Ascending aorta (tissue), 2 donors: ENCODE results near the gene KRT78. TPM values are rescaled to one million over a fixed set of nuclear protein-coding genes. Genes with fewer than 3 reads are reported as not detected.
A peak's percentile ranks its signal among the peaks of the same experiment; 100 is the strongest.

Experiments
- DNase-seq, 2 donors: peaks; one replicate each; pipeline ENCODE4 v3.0.0-alpha.2; 2019; ENCODE audit warnings: low spot score in 2 of 2
- H3K27ac ChIP-seq, 2 donors: fragments of 200-600 bp; sonication (generic); one replicate each; pipeline ENCODE4 v1.5.1; 2016 to 2017; ENCODE audit warnings: mild to moderate bottlenecking in 1 of 2
- H3K27me3 ChIP-seq: fragments of 200-600 bp; sonication (generic); one replicate; pipeline ENCODE4 v1.5.1; 2017
- H3K36me3 ChIP-seq, 2 donors: fragments of 200-600 bp; sonication (generic); one replicate each; pipeline ENCODE4 v1.5.1; 2016
- H3K4me1 ChIP-seq, 2 donors: fragments of 200-600 bp; sonication (generic); one replicate each; pipeline ENCODE4 v1.5.1; 2016 to 2017; ENCODE audit warnings: mild to moderate bottlenecking in 1 of 2
- H3K4me3 ChIP-seq, 2 donors: fragments of 200-600 bp; sonication (generic); one replicate each; pipeline ENCODE4 v1.5.1; 2016 to 2017; ENCODE audit warnings: mild to moderate bottlenecking in 1 of 2
- H3K9me3 ChIP-seq, 2 donors: fragments of 200-600 bp; sonication (generic); one replicate each; pipeline ENCODE4 v1.5.1; 2016
- CTCF ChIP-seq, 3 experiments: fragments of 200-600 bp in 2 of 3; fragments of 450-650 bp in 1 of 3; sonication (generic) in 2 of 3; IDR thresholded peaks; one replicate each; pipeline ENCODE4 v1.5.1; 2016 to 2019; ENCODE audit warnings: antibody characterized with exemption in 3 of 3, mild to moderate bottlenecking in 1 of 3, moderate library complexity in 1 of 3
- intact Hi-C: fragments of 100-400 bp; cut with DNase I; formaldehyde crosslinking; loops from one replicate; pipeline ENCODE4 v1.15.1; 2023
- total RNA-seq: library from RNA; depleted of rRNA; stranded (reverse); fragments of >200 nt; gene quantifications from one replicate; pipeline ENCODE4 v1.1.0, GENCODE V29; 2016

Gene KRT78
- total RNA-seq, 1 donor from 2014 or later = not detected

GRCh38 chr12:52821826-52822660, 26.8 kb downstream of the KRT78 start:
- Histone ChIP-seq H3K27ac (peak overlapping the region in 1 of 2 donors; percentile 18), H3K36me3 (no peaks in the 10 kb centered on the region), H3K27me3 (no peaks in the 10 kb centered on the region), H3K9me3 (no peaks in the 10 kb centered on the region), H3K4me1 (peaks cover 0 to 3% of the 10 kb centered on the region in 2 donors), H3K4me3 (no peak overlapping the region)
- intact Hi-C loops = no loop called here
- no peak for TF ChIP-seq CTCF (IDR thresholded peaks at IDR 0.05)
- no peak for DNase-seq

- peaks cover 0 to 3% of the 10 kb centered on the region in 2 donors for H3K4me1 ChIP-seq
- no peaks in the 10 kb centered on the region for H3K27me3 ChIP-seq
- no peaks in the 10 kb centered on the region for H3K36me3 ChIP-seq
- intact Hi-C loops = no loop called here
- no peak for TF ChIP-seq CTCF (IDR thresholded peaks at IDR 0.05)
- DNase-seq = no peak
- no peak overlapping the region for H3K27ac ChIP-seq
- H3K9me3 ChIP-seq = no peaks in the 10 kb centered on the region
- H3K4me3 ChIP-seq = no peak overlapping the region
Measured at GRCh38 chr12:52821071-52821730, 27.6 kb downstream of the KRT78 start.

GRCh38 chr12:52820521-52820920, 28.3 kb downstream of the KRT78 start:
- H3K27me3 ChIP-seq = no peaks in the 10 kb centered on the region
- H3K9me3 ChIP-seq = no peaks in the 10 kb centered on the region
- no peak for DNase-seq
- intact Hi-C loops = no loop called here
- H3K4me1 ChIP-seq = peaks cover 0 to 3% of the 10 kb centered on the region in 2 donors
- H3K27ac ChIP-seq = no peak overlapping the region
- no peak overlapping the region for H3K4me3 ChIP-seq
- H3K36me3 ChIP-seq = no peaks in the 10 kb centered on the region
- TF ChIP-seq CTCF (IDR thresholded peaks at IDR 0.05) = no peak

- no peak overlapping the region for H3K27ac ChIP-seq
- H3K4me3 ChIP-seq = no peak overlapping the region
- H3K4me1 ChIP-seq = peaks cover 0 to 3% of the 10 kb centered on the region in 2 donors
- no peak for DNase-seq
- intact Hi-C loops = no loop called here
- no peak for TF ChIP-seq CTCF (IDR thresholded peaks at IDR 0.05)
- H3K27me3 ChIP-seq = no peaks in the 10 kb centered on the region
- H3K36me3 ChIP-seq = no peaks in the 10 kb centered on the region
- no peaks in the 10 kb centered on the region for H3K9me3 ChIP-seq
Measured at GRCh38 chr12:52819731-52820510, 28.9 kb downstream of the KRT78 start.

DNA sequence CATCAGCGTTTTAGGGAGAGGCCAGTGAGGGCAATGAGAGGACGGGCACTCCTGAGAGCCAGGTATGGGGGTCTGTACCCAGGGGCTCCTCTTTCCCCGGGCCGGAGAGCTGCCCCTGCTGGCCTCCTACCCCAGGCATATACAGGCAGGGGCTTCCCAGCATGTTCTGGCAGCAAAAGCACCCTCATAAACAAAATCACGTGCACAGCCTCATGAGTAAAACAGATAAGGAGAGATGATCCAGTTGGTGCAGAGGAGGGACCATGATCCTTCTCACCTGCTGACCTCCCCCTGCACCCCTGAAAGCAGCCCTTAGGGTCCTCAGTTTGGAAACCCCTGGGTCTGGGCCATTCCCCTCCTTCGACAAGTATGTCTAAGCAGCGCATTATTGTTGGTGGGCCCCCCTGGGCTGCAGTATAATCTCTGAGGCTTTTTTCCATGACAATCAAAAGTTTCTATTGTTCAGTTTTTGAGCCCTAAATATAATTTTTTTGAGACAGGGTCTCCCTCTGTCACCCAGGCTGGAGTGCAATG, 29.8 kb downstream of the KRT78 start:
- H3K4me3 ChIP-seq = no peak overlapping the region
- intact Hi-C loops = no loop called here
- no peak overlapping the region for H3K27ac ChIP-seq
- no peak for TF ChIP-seq CTCF (IDR thresholded peaks at IDR 0.05)
- H3K27me3 ChIP-seq = no peaks in the 10 kb centered on the region
- DNase-seq = no peak
- H3K4me1 ChIP-seq = peaks cover 0 to 3% of the 10 kb centered on the region in 2 donors
- H3K9me3 ChIP-seq = no peaks in the 10 kb centered on the region
- H3K36me3 ChIP-seq = no peaks in the 10 kb centered on the region
